NCI-H774 (cell line): ENCODE results near the gene MYT1.
"Not testable (repeated sequence)": the region's sequence is repeated elsewhere in the genome, so short reads cannot be mapped to it uniquely, and the experiment has no call there.

Experiments
- DNase-seq: peaks from one replicate; lab custom pipeline; 2025; lab: John Stamatoyannopoulos, UW

MYT1 gene

DNA sequence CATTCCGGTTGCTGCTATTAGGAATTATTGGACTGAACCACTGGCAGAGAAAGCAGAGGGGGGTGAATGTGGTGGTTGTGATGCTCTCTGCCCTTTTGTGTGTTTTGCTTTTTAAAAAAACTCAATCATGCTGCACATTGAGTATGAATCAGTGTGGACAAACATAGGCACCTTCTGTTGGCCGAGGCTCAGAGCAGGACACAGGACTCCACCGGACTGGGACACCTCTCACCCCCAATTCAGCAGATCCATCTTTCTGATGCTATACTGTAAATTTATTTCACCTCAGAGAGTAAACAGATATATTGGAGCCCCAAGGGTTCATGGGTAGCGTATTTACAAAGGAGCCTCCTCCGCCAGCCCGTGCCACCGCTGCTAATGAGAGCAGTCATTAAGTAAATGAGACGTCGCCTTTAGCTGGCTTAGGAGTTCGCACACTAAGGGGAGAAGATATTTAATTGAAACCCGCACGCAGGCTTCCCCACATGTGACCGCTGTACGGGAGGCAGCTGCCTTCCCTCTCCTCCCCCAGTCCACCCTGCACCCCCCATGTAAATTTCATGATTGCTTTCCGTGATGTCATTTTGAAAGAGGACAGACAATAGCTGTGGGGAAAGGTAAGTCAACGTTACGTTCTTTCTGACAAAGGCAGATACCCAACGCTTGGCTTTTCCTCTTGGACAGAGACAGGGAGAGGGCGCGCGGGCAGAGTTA is at the start of gene MYT1:
Gene MYT1 (plus strand): TSS at position 330 of the 714 bp plus-strand sequence. CDS start 34,410 bp downstream, outside the sequence.
- peak; percentile 90 for DNase-seq

DNA sequence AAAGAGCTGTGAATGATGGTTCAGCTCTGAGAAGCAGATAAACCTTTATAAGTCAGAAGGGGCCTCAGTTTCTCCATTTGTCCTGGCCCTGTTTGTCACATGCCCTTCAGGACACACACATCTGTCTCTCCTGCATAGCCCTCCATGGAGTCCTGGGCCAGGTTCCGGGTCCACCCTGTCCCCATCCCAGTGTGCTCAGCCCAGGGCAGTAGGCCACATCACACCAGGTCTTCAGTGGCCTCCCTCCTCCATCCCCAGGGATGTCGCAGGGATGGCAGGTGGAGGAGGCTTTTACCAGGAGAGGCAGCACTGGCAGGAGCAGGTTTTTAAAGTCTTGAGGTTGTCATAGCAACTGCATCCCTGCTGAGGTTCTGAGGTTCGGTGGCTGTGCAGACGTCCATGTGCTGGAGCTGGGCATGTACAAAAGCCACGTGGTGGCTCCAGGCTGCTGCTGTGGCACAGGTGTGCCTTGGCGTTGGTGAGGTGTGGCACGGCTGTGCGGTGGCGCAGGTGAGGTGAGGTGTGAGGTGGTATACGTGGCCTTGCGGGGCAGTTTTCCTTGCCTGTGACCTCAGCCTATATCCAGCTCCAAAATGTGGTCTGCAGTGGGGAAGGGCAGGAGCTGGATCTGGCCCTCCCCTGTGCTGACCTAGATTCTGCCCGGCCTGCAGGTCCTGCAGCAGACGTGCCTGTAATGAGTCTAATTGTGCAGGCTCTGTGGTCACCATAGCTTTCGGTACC is 48.9 kb upstream of the MYT1 start:
- no peak for DNase-seq

DNA sequence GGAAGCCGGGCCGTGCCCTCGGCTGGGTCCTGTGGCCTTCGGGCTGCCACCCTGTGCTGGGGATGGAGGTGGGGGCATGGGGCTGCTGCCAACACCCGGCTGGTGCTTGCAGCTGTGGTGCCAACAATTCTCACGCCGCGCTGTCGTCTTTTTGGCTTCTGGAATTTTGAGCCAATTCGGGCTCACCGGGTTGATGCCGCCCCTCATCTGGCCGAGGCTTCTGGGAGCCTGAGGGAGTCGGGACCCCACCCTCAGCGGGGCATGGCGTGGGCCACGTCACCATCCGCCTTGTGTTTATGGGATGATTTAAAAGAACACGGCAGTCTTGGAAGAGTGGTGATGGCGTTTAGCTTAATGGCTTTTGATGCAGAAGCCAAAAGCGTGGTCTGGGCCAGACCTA is 48.2 kb upstream of the MYT1 start:
- no peak for DNase-seq

DNA sequence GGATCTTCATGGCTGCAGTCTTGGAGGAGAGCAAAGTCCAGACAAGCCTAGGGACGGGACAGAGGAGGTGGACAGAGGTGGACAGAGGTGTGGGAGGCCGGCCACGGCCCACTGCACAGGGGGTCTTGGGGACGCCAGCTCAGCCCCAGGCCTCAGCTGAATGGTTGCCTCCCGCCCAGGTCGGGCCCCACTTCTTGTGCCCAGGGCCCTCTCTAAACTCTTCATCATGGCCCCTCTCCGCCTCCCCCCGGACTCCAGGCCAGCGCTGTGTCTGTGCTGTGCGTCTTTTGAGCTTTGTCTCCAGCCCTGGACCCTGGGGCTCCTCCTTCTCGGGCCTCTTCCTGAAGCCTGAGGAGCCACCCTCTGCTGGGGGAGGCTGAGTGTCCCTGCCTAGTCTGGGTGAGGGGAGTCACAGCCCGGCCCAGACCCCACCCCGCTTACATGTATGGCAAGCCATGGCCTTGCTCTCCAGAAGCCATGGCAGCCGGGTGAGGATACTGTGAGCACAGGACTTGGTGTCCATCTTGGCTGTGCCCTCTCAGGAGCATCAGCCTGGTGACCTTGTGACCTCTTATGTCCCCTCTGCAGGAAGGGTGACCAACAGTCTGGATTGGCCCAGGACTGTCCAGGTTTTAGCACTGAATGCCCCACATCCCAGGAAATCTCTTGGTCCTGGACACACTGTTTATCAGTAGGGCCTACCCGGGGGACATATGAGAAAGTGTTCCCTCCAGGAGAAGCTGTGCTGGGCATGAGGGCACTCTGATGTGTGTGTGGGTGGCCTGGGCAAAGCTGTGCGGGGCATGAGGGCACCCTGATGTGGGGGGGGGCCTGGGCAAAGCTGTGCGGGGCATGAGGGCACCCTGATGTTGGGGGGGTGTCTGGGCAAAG is 47.5 kb upstream of the MYT1 start:
- DNase-seq: no peak

DNA sequence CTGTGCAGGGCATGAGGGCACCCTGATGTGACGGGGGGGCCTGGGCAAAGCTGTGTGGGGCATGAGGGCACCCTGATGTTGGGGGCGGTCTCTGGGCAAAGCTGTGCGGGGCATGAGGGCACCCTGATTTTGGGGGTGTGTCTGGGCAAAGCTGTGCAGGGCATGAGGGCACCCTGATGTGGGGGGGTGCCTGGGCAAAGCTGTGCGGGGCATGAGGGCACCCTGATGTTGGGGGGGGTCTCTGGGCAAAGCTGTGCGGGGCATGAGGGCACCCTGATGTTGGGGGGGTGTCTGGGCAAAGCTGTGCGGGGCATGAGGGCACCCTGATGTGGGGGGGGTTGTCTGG is 46.8 kb upstream of the MYT1 start:
- DNase-seq: not testable (repeated sequence)

DNA sequence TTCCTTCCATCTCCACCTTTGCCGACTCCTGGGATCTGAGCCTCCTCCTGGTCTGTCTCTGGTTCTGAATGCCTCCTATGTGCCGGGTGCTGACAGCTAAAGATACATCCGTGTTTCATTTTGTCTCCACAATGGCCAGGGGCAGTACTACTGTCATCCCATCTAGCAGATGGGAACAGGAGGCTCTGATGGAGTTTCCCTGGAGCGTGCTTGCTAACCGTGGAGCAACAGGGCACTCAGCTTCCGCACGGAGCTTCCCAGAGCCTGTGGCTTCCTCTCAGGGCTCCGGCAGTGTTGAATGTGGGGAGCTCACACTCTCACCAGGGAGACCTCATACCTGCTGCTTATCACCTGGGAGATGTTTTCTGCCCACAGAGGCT is 45.0 kb upstream of the MYT1 start:
- no peak for DNase-seq

DNA sequence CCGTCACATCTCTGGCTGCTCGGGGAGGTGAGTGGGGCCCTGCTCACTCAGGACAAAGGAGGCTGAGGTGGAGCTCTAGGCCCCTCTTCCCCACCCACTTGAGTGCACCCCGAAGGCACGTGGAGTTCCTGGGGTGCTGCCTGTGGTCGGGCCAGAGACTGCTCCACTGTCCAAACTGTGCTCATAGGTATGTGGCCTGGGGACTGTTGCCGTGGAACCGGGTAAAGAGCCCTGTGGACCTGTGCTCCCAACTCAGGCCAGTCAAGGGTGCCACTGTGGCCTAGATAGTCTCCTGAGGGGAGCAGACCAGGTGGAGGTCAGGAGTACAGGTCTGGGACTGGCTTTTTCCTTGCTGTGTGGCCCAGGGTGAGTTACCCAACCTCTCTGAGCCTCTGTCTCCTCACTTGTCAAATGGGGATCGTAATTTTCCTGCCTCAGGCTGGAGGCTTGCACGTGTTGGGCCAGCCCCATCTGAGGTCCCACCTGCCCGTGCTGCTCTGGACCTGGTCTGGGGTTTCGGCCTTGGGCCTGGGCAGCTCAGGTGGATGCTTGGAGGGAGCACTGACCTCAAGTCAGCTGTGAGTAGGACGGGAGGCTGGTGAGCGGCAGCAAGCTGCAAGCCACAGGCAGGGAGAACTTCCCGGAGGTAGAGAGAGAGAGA is 44.4 kb upstream of the MYT1 start:
- no peak for DNase-seq

DNA sequence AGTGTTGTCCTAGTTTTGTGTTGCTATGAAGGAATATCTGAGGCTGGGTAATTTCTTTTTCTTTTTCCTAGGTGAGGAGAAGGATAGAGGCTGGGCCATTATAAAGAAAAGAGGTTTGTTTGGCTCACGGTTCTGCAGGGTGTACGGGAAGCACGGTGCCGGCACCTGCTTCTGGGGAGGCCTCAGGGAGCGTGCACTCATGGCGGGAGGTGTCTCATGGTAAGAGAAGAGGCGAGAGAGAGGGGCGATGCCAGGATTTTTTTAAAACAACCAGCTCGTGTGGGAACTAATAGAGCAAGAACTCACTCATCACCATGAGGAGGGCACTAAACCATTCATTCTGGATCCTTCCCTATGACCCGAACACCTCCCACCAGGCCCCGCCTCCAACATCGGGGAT is 42.7 kb upstream of the MYT1 start:
- DNase-seq: no peak

DNA sequence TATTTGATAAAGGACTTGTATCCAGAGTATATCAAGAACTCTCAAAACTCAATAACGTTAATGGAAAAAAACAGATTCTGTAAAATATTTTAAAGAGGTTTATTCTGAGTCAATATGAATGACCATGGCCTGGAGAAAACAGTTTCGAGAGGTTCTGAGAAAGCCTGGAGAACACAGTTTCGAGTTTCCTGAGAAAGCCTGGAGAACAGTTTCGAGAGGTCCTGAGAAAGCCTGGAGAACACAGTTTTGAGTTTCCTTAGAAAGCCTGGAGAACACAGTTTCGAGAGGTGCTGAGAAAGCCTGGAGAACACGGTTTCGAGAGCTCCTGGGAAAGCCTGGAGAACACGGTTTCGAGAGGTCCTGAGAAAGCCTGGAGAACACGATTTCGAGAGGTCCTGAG is 41.3 kb upstream of the MYT1 start:
- DNase-seq: not testable (repeated sequence)

DNA sequence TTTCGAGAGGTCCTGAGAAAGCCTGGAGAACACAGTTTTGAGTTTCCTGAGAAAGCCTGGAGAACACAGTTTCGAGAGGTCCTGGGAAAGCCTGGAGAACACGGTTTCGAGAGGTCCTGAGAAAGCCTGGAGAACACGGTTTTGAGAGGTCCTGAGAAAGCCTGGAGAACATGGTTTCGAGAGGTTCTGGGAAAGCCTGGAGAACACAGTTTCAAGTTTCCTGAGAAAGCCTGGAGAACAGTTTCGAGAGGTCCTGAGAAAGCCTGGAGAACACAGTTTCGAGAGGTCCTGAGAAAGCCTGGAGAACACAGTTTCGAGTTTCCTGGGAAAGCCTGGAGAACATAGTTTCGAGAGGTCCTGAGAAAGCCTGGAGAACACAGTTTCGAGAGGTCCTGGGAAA is 40.7 kb upstream of the MYT1 start:
- DNase-seq: not testable (repeated sequence)

DNA sequence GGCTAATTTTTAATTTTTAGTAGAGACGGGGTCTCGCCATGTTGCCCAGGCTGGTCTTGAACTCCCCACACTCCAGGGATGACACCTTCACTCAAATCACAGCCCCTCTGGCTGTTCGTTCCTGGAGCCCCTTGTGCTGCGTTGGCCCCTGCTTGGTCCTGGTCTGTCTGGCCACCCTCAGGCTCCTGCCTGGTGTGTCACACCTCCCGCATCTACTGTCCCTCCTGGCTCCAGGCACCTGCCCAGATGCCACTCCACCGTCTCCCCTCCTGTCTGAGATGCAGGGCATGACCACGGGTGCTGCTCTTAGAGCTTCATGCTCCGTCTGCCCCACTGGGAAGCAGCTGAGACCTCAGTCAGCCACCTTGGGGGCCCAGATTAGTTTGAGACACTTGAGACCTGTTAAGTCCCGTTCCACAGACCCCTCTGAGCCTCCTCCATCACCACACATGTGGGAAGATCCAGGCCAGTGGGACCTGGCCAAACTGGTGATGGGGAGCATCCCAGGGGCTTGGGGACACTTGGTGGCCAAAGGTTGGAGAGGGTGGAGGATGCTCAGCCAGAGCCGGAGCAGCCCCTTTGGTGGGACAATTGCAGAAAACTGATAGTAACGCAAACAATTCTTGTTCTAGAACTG is 35.0 kb upstream of the MYT1 start:
- no peak for DNase-seq

DNA sequence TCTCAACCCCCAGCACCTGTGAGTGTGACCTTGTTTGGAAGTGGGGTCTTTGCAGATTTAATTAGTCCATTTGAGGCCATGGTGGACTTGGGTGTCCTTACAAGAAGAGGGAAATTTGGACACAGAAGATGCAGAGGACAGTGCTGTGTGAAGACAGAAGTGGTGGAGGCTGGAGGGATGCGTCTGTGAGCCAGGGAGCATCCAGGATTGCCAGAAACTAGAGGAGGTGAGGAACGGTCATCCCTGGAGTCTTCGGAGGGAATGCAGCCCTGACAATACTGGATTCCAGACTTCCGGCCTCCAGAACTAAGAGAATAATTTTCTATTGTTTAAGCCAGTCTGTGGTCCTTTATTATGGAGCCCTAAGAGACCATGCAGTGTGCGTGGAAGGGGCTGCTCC is 34.0 kb upstream of the MYT1 start:
- no peak for DNase-seq

DNA sequence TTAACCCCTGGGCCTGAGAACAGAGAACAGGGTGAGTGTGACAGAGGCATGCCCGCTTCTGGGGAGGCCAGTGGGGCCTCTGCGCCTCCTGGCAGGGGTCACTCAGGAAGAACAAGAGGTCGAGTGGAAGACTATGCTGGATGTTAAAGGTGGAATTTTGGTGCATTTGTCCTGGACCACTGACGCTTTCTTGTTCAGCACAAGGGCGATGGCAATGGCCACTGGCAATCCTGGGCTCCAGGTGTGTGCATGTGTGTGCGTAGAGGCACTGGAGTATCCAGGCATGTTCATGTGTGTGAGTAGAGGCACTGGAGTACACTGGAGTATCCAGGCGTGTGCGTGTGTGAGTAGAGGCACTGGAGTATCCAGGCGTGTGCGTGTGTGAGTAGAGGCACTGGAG is 33.4 kb upstream of the MYT1 start:
- no peak for DNase-seq

DNA sequence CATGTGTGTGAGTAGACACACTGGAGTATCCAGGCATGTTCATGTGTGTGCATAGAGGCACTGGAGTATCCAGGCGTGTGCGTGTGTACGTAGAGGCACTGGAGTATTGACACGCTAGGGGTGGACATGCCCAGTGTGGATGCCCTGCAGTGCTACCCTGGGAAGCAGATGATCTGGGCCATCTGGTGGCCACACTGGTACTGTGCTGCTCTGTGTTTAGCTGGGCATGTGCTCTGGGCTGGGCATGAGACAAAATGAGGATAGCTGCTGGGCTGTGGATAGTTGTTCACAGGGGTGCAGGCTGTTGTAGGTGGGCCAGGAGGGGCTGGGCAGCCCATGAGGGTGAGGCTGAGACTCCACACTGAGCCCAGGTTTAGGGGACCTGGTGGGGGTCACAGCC is 32.8 kb upstream of the MYT1 start:
- peak; percentile 40 for DNase-seq

DNA sequence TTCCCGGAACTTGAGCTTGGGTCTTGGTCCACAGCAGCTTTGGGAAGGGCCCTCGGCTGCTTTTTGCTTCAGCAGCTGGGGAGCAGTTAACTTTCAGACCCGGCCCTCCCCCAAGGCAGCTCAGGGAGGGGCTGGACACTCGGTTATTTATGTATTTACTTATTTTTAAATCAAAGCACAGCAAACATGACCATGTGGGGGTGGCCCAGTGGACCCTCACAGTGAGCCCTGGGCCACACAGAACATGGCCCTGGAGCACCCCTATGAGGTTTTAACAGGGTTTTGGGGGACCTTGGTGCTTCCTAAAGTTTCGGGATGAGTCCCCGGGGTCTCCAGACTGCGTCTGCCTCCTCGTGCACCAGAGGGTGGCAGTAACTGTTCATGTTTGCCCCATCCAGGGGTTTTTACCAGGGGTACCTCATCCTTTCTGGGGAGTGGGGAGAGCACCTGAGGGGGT is 30.3 kb upstream of the MYT1 start:
- DNase-seq: no peak

DNA sequence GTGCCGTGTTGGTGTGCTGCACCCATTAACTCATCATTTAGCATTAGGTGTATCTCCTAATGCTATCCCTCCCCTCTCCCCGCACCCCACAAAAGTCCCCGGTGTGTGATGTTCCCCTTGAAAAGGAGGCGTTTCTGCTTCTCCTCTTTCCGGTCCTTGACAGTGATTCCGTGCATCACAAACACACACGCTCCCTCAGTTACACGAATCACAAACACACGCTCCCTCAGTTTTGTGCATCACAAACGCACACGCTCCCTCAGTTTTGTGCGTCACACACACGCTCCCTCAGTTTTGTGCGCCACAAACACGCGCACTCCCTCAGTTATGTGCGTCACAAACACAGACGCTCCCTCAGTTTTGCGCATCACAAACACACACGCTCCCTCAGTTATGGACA is 29.5 kb upstream of the MYT1 start:
- not testable (repeated sequence) for DNase-seq

DNA sequence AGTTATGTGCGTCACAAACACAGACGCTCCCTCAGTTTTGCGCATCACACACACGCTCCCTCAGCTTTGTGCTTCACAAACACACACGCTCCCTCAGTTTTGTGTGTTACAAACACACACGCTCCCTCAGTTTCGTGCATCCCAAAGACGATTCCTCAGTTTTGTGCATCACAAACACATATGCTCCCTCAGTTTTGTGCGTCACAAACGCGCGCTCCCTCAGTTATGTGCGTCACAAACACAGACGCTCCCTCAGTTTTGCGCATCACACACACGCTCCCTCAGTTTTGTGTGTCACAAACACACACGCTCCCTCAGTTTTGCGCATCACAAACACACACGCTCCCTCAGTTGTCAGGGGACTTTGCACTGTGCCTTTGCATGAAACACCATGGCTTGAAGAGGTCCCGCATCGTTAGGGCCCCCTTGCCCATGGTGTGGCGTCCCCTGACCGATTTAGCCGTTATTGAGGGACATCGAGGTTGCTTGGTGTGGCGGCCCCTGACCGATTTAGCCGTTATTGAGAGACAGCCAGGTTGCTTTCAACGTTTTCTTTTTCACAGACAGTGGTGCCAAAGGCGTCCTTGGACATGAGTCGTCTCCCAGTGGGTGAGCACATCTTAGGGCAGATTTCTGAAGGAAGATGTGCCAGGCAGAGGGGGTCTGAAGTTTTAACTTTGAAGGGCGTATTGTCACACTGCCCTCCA is 28.1 kb upstream of the MYT1 start:
- no peak for DNase-seq

DNA sequence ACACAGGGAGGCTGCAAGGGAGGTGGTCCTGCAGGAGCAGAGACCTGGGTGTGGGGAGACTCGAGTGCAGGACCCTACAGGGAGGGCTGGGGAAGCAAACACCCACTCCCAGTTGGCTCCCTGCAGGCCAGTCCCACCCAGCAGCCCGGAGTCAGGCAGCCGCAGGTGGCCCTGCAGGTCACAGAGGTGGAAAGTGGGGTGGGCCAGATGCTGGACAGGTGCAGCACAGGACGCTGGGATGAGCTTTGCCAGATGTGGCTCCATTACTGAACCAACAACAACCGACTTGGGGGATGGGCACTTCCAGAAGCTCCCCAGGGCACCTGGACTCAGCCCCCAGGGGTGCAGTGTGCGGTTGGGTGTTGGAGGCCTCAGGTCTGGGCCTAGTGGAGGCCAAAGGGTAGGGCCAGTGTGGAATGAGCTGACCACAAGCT is 26.6 kb upstream of the MYT1 start:
- no peak for DNase-seq

DNA sequence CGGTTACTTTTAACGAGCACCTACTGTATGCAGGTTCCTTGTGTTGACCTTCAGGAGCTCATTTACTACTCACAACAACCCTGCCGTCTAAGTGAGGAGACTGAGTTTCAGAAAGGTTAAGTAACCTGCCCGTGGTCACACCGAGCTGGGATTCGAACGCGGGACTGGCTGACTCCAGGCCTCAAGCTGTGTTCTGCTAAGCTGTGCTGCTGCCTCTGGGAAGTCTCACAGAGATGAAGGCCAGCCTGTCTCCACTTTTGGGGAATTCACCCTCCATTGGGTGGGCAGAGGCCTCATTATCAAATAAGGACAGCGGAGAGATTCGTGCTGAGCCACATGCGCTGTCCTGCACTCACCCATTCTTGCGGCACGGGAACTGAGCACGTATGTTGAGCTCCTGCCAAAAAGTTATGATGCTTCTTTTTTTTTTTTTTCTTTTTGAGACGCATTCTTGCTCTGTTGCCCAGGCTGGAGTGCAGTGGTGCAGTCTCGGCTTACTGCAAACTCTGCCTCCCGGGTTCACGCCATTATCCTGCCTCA is 25.9 kb upstream of the MYT1 start:
- DNase-seq: no peak

DNA sequence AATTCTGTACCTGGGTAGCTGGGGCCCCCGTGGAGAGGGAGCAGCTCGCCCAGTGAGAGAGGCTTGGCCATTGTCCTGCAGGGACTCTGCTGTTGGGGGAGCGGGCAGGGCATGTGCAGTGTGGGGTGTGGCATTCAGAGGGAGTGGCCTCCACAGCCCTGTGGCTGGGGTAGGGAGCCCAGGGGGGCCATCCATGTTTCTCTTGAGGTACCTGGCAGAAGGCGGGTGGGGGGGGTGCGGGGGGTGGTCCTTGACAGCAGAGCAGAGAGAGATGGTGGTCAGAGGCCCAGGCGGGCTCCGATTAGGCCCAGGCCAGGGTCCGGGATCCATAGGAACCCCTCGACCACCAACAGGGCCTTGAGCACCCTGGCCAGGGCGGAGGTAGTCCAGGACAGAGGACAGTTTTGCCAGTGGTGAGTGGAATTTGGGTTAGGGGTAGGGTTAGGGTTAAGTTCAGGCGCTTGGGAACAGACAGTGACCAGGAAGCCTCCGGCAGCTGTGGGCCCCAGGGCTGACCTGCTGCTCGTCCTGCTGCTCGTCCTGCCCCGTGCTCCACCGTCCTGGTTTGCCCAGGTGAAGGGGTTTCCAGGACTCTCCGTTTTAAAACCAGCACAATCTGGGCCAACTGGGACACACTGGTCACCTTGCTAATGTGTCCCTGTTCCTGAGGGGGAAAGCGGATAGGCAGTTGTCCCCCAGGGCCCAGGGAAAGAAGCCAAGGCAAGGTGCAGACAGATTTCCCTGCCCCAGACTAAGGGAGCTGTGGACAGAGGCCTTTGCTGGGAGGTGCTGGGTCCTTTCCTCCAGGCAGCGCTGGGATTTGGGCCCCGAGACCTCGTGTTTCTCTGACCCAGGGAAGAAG is 24.8 kb upstream of the MYT1 start:
- DNase-seq: no peak
